NCI-H2227 (cell line): ENCODE results near the gene WDR86.

Experiments
- DNase-seq: peaks from one replicate; lab custom pipeline; 2025; ENCODE audit not compliant: unreplicated experiment; lab: John Stamatoyannopoulos, UW

WDR86 gene

DNA sequence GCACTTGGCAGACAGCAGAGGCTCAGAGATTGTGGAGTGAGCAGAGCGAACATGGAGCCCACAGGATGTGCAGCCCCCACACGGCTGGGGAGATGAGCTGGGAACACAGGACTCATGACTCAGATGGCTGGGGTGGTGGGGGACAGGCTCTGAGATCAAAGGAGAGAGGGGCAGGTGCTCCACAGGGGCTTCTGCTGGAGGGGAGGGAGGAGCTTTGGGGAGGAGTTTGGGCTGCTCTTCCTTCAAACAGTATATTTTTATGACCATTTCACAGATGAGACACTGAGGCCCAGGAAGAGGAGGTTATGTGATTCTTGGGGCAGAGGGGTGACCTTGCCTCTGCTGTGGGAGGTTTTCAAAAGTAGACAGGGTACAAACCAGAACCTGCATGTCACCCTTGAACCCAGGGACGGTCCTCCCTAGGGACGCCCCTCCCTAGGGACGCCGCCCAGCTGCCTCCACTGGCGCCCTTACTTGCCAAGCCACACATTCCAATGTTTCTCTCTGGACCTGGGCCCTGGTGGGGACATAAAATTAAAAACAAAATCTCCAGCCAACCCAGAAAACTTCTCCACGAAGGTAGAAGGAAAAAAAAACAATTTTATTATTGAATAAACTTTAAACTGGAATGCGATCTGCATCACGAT is 31.1 kb upstream of the WDR86 start:
- DNase-seq = no peak

DNA sequence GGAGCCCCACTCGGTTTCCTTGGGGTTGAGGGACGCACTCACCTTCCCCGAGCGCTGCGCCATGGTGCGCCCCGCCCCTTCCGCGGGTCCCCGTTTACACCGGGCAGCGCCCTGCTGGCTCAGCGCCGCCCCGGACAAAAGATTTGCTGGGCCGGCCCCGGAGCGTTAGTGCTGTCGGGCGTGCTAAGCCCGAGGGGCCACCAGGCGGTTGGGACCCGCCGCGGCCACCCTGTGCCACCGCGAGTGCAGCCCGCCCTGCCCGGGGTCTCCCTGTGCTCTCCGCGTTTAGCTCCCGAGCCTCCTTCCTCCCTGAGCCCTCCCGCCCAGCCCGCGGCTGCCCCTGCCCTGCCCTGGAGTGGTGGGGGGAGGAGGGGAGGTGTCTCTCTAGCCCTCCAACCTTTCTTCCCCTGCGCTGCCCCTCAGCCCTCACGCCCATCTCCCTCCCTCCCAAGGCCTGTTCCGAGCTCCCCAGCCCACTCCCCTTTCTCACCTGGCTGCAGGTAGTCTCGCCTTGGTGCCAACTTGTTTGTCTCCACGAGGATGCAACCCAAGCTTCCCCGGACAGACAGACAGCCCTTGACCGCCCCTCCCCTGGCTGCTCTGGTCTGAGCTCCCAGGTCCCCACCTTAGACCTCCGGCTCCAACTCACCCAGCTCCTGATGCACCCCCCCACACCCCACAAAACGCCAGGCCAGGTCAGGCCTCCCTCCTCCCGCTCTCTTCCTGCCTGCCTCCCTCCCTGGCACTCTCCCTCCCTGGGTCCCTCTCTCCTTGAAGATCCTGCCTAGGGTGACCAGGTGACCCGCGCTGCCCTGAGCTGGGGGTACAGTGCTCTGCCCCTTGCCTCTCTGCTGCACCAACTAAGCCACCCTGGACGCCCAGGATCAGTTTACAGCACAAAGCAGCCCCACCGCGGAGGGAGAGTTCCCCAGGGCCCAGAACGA is 30.3 kb upstream of the WDR86 start, which contains the start of gene CRYGN:
Gene CRYGN (minus strand): TSS at position 287 of the 944 bp plus-strand sequence. CDS start 224 bp downstream, at position 63.
- DNase-seq = peak; percentile 50

DNA sequence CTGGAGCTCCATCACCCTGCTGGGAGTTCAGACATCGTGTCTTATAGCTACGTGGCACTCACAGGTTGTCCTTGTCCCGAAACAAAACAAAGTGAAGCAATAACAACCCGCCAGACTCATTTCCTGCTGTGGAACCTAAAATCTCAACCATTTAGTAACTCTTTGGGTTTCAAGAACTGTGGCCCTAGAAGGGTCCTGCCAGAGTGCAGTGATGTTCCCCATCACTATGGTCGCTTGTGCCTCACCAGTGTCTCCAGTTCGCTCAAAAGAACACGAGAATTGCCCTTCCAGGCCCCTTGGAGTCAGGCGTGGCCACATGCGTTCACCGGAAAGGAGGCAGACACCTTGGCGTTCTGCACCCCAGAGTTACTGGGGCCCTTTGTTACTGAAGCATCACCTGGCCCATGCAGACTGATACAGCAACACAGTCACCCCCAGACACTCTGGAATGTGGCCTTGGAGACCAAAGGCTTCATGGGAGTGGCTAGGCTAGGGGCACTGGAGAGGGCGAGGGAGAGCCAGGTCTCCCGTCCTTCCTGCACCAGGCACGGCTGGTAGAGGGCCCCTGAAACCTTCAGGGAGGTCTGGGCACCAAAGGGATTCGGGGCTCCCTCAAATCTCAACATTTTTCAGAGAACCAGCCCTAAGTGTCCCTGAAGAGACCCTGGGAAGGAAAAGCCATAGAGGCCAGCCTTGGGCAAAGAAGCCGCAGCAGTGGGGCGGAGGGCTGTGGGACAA is 29.2 kb upstream of the WDR86 start:
- DNase-seq = no peak

DNA sequence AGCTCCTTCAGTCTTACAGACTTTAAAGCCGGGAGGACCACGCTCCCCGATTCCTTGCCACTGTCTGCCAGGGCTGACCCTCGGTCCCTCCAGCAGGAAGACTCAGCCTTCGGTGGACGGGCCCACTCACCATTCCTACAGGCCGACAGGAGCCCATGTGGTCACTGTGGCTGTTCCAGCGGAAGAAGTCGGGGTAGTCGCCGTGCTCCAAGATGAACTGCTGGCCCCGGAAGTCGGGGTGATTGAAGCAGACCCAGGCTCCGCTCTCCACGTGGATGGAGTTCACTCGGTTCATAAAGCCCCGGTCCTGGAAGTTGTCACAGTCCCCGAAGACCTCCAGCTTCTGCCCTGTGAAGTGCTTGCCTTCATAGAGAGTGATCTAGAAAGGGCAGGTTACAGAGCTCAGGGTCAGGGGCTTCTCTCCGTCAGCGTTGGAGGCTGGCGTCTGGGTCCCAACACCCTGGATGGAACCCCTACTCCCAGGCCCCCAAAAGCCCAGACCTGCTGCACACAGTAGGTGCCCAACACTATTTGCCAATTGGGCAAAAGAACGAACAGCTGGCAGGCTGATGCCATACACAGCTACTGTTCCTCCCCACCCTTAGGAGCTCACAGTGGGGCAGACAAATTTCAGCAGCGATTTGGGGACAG is 28.2 kb upstream of the WDR86 start:
- no peak for DNase-seq

DNA sequence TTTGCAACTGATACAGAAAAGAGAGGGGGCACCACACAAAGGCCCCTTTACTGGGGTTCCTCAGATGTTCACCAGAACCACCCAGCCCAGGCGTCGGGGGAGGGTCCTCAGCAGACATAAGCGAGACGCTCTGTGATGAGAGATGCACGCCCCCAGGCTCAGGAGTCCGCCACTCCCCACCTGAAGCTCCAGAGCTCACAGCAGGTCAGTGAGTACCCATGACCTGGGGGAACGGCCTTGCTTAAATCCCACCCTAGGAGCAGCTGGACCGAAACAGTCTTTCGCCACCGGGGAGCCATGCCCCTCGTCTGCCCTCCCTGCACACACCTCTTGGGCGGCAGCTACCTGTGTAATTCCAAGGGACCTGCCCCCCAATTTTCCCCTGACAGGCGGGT is 27.3 kb upstream of the WDR86 start:
- no peak for DNase-seq

DNA sequence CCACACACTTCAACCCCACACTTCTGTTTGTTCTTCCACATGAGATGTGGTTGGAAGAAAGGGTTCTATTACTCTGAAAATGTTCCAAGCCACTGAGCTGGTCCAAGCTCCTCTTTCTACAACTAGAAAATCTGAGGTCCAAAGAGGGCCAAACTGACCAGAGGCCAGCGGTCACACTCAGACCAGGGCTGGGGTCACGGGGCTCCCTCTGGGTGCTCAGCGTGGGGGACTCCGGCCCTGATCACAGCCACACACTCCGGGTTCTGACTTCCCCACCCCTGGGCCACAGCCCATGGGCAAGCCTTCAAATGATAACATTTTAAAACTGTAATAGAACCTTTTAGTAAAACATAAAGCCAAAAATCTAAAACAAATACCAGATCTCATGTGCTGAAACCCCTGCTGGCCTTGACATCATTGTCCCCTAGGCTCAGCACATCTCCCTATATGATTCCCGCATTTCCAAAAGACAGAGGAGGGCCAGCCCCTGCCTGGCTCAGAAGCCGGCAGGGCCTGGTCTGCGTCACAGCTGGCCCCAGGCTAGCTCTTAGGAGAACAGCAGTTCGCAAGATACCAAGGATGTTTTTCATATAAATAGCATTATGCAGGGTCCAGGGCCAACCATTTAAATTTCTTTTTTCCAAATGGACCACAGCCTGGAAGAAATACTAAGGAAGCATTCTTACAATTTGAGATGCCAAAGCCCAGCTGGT is 26.8 kb upstream of the WDR86 start:
- no peak for DNase-seq

DNA sequence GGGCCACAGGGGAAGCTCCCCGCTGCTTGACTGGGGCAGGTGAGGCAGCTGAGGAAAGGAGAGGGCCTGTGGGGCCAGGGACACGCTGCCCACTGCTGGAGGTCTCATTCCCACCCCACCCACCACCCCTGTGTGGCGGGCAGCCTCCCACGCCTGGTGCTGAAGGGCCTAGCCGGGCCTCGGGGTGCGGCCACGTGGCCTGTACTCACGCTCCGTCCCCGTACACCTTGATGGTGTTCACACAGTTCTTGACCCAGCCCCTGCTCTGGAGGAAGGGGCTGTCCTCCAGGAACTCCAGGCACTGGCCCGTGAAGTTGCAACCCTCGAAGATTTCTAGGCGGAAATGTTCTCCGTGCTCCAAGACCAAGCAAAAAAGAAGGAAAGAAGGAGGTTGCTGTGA is 26.1 kb upstream of the WDR86 start:
- DNase-seq = no peak

DNA sequence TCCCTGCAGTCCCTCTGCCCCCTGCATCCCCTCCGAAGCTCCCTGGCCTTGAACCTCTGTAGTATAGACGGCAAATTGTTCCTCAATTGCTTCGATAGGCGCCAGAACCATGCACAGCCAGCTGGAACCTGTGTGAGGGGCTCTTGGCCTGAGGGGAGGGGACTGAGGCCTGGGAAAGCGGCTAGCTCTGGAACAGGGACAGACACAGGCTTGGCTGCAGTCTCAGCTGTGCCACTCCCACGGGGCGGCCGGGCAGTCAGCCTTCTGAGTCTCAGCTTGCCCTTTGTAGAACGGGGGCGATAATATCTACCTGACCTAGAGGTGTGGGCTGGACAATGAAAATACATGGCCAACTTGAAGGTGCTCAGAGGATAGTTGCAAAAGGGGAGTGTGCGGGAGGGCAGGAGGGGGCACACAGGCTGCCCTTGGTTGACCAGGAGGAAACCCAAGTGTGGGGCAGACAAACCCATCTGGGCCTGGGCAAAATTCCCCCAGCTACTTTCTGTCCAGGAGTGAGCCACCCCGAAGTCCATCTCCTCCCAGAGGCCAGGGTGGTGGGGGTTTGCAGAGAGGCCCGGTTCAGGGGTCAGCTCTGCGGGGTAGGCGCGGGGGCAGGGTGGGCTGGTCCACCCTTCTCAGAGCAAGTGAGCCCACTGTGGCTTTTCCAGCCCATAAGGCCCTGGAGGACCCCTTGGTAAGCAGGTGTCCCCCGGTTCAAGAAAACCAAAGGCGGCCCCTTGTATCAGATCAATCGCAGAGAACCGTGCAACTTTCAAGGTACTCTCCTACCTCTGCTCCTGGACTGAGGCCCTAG is 25.5 kb upstream of the WDR86 start:
- DNase-seq = no peak

DNA sequence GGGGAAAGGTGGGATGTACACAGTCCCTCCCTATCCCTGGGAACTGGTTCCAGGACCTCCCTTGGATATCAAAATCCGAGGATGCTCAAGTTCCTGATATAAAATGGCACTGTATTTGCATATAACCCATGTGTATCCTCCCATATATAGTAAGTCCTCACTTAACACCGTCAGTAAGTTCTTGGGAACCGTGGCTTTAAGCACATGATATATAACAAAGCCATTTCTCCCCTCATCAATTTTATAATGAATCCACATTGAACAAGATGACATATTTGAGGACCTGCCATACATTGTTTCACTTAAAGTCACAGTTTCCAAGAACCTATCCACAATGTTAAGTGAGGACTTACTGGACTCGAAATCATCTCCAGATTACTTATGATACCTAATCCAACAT is 24.7 kb upstream of the WDR86 start:
- DNase-seq = no peak

DNA sequence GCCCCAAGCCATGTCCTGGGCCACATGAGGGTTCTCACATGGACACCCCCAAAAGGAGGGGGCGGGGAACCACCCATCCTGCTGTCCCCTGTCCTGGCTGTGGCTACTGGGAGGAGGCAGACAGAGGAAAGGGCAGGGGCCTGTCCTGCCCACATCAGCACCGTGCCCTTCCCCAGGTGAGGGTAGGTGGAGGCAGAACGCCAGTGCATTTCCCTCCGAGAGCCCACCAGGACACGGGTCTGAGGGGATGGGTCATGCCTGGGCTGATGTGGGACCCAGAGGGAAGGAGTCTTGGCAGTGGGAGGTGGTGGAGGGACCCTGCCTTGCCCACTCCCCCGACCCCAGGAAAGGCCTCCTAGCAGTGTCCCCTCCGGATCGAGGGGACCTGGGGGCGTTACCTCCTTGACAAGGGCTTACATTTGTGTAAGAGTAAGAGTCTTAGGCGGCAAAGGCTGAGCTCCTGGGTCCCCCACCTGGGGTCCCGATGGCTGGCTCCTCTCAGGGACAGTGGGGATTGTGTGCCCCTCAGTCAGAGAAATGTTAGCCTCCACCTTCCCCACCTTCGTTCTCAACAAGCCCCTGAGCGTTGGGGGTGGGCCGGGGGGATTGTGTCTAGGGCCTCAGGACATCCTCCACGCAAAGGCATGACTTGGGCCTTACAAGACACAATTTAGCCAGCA is 24.0 kb upstream of the WDR86 start:
- no peak for DNase-seq

DNA sequence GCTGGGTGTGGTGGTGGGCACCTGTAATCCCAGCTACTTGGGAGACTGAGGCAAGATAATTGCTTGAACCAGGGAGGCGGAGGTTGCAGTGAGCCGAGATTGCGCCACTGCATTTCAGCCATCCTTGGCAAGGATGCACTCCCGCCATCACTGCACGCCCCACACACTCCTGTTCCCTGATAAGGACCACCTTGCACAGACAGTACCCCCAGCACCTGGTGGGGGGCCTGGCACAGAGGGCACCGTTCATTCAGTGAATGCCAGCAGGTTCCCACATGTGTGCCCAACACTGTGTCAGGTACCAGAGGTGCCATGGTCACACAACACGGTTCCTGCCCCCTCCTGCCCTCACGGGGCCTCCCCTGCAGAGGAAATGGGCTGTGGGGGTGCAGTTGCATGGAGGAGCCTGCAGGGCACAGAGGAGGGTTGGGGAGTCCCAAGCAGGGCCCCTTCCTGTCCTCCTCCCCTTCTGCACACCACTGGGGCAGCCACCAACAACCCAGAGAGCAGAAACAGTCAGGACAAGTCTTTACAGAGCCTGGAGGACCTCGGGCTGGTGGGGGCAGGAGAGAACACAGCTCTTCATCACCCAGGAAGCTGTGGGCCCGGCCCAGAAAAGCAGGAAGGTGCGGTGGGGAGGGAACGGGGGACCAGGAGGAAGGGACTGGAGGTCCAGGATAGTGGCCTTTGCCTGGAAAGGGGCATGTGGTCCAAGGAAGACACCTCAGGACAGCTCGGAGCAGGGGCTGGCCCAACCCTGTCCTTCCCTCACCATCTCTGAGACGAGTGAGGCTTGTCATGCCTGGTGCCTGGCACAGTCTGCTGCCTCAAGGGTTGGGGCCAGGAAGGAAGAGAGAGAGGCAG is 23.1 kb upstream of the WDR86 start:
- no peak for DNase-seq

DNA sequence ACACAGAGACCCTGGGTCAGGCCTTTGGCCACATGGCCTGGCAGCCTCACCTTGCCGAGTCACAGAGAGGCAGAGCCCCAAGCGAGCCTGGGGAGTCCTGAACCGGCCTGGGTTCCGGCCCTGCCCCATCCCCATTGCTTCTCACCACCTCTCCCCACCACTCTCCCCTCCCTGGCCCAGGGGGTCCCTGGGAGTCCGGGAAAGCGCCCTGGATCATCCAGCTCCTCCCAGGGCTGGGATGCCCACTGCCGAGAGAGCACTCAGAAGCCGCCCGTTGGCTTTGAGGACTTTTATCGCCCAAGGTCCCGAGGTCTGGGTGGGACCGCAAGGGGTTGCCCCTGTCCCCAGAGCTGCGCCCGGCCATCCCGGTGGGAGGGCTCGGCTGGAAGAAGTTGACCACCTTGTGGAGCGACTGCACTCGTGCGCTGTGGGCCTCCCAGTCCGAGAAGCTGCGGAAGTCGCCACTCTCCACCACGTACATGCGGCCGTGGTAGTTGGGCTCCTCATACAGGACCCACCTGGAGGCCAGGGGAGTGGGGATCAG is 22.0 kb upstream of the WDR86 start:
- no peak for DNase-seq

DNA sequence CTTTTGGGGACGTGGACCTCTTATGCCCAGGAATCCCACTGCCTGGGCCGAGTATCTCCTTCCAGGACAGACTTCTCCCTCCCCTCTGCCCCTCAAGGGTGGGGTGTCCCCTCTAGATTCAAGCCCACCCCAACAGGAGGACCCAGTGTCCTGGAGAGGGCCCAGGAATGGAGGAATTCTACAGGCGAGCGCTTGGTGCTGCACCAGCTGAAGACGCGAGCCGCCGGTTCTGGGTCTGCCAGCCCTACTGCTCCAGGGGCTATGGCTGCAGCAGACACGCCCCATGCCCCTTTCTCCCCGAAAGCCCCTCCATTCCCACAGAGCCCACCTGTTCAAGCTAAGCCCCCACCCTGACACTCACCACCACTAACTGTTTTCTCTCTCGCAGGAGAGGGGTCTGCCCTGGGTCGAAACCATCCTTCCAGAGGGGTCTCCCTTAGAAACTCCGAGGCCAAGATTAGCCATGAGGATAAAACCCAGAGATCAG is 21.5 kb upstream of the WDR86 start:
- DNase-seq = no peak

DNA sequence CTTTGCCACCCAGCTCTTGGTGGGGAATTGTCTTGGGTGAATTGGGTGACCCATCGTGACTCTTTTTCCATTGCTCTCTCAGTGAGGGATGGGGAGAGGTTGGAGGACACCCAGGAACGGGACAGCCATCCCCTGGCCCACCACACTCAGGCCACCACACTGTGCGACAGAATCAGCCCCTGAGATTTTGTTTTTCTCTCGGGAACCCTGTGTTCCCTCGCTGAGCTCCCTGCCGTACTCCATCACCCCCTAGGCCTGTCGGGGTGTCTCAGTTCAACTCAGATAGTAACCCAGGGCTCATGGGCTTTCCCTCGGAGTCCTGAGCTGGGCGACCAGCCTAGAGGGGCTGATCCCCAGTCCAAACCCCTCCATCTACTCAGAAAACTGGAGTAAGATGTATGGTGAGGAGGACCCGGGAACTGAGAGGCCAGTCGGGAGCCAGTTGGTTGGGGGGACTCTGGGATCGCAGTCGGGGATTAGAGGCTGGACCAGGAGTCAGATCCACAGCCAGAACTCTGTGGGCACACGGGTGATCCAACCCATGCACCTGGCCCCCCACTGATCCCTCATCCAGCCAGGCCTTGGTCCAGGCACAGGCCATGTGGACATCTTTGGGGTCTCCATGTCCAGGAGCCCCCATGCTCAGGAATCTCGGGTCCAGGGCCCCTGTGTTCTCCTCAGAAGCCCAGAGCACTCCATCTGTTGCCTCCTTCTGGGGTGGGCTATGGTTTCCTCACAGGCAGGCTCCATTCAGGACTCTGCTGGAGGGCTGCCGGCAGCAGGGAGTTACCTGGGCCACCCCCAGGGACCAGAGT is 20.8 kb upstream of the WDR86 start:
- no peak for DNase-seq

DNA sequence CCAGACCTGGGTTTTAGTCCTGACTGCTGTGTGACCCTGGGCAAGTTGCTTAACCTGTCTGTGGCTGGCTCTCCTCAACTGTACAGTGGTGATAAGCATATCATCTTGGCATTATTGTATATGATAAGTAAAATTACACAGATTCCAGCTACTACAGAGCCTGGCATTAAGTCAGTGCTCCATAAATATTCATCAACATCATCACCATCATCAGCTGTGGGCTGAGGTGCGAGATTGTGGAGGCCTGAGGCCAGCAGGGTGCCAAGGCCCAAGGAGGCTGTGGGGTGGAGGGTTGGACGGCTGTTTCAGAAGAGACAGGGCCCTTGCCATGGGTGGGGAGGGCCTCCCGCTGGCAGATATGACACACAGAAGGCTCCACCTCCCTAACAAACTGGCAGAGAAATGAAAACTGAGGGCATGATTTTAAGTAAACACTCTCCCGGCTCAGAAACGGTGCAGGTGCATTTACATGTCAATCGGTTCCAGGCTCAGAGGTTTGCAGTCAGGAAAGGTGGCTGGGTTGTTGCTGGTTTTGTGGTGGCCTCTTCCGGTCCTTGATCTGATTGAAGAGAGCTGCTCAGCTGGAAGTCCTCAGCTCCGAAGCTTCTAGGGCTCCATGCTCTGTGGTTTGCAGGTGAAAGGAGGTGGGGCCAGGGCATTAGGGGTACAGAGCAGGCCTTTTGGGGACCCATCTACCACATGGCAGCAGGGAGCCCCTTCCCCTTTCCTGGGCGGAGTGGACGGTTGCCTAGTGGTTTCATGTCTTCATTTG is 19.9 kb upstream of the WDR86 start:
- DNase-seq = no peak

DNA sequence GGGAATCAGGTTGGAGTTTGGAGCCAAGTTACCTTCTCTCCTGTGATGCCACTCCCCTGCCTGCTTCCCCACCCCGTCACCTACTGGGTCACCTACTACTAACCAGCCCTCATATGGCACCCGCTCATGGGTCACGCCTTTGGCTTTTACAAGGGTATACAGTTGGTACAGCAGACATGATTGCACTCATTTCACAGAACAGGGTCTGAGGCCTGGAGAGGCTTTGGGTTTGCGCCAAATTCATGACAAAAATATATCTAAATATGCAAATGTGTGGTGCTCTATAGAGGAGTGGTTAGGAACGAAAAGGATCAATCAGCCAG is 19.4 kb upstream of the WDR86 start:
- DNase-seq = no peak
